ENCODE results near the gene ALS2.

- TF ChIP-seq CTCF (IDR thresholded peaks at IDR 0.05) (no peak), POLR2A (IDR thresholded peaks at IDR 0.05) (no peak)
Observed at GRCh38 chr2:201769666-201770373, 10.9 kb downstream of the ALS2 start.

Data from testis (tissue), 2 donors.